ENCODE measurements around the gene CHTF18.

CHTF18 gene

GRCh38 chr16:794853-795466 lies 6.5 kb downstream of the CHTF18 start:
- DNase-seq, result no peak

- no peak for DNase-seq
Measured at GRCh38 chr16:795580-796229, 7.3 kb downstream of the CHTF18 start.

GRCh38 chr16:796296-797119 lies 8.1 kb downstream of the CHTF18 start:
- DNase-seq, result no peak

- peak; percentile 62 for DNase-seq
Measured at GRCh38 chr16:797120-797420, 8.7 kb downstream of the CHTF18 start.

- no peak for DNase-seq
Measured at GRCh38 chr16:797686-798085, 9.3 kb downstream of the CHTF18 start.

- no peak for DNase-seq
Measured at GRCh38 chr16:798666-799065, 10.2 kb downstream of the CHTF18 start.

- no peak for DNase-seq
Measured at GRCh38 chr16:799111-799947, 10.9 kb downstream of the CHTF18 start.

GRCh38 chr16:799948-800833 lies 11.8 kb downstream of the CHTF18 start, which contains the start of gene GNG13:
TSS of gene GNG13 (minus strand) at chr16:800734. CDS start at chr16:799077, 1,657 bp downstream.
- DNase-seq, result no peak

GRCh38 chr16:800834-801511 lies 12.6 kb downstream of the CHTF18 start:
- no peak for DNase-seq

- no peak for DNase-seq
Measured at GRCh38 chr16:801584-802363, 13.4 kb downstream of the CHTF18 start.

GRCh38 chr16:802461-802860 lies 14.0 kb downstream of the CHTF18 start:
- no peak for DNase-seq

- no peak for DNase-seq
Measured at GRCh38 chr16:802914-803753, 14.7 kb downstream of the CHTF18 start.

- no peak for DNase-seq
Measured at GRCh38 chr16:803754-804080, 15.3 kb downstream of the CHTF18 start.

- no peak for DNase-seq
Measured at GRCh38 chr16:804193-805048, 16.0 kb downstream of the CHTF18 start.

GRCh38 chr16:805474-805873 lies 17.1 kb downstream of the CHTF18 start:
- no peak for DNase-seq

- DNase-seq, result peak; percentile 90
Measured at GRCh38 chr16:807347-808084, 19.1 kb downstream of the CHTF18 start.

- no peak for DNase-seq
Measured at GRCh38 chr16:808085-808386, 19.6 kb downstream of the CHTF18 start.

- peak; percentile 71 for DNase-seq
Measured at GRCh38 chr16:813204-813915, 24.9 kb downstream of the CHTF18 start.

Data from activated CD4-positive, alpha-beta T cell treated with anti-CD3 and anti-CD28 coated beads for 48 hours (primary cell).